ENCODE measurements around the gene IMMP2L. TPM values are rescaled to one million over a fixed set of nuclear protein-coding genes. Genes with fewer than 3 reads are reported as not detected.

IMMP2L gene
- total and polyA plus RNA-seq, 2 of the 8 experiments (the other 6 are each of a cell fraction or from before 2014, with no cell fraction given): 2.3 to 10.1 TPM

GRCh38 chr7:111224354-111225231 is 337.7 kb downstream of the IMMP2L start:
- Histone ChIP-seq H4K91ac (replicated peaks; ENCODE audit: insufficient read length, low read length) (no peak overlapping the region), H2BK15ac (ENCODE audit: low read length) (no peak overlapping the region), H3K23ac (ENCODE audit: insufficient read length) (no peak overlapping the region), H3K56ac (replicated peaks; ENCODE audit: insufficient read length, low read depth, low read length) (no peak overlapping the region), H3K4me1 (replicated peaks in 1 of 4; ENCODE audit: control insufficient read depth in 3 of 4, insufficient read depth in 4 of 4, low read length in 3 of 4) (no peaks in the 10 kb centered on the region), H3K4ac (replicated peaks; ENCODE audit: insufficient read length, low read depth, low read length) (no peak overlapping the region), H3K23me2 (ENCODE audit: low read depth, low read length) (no peaks in the 10 kb centered on the region), H2BK20ac (ENCODE audit: low read length) (no peak overlapping the region), H2BK120ac (replicated peaks; ENCODE audit: low read depth, low read length) (no peak overlapping the region), H3K4me3 (ENCODE audit: extremely low read depth in 1 of 4, insufficient read depth in 2 of 4, low read depth in 3 of 4, low read length in 4 of 4) (no peak overlapping the region), H2BK5ac (ENCODE audit: low read depth, low read length) (no peak overlapping the region), H3K14ac (ENCODE audit: insufficient read length) (no peak overlapping the region), H3K4me2 (ENCODE audit: insufficient read depth in 1 of 2, low read depth in 2 of 2, low read length in 2 of 2) (no peak overlapping the region), H3K9me3 (ENCODE audit: insufficient read depth in 2 of 2, low read depth in 1 of 2, low read length in 1 of 2) (no peaks in the 10 kb centered on the region), H3K27ac (ENCODE audit: low read depth, low read length) (no peak overlapping the region), H3K27me3 (replicated peaks in 1 of 4; ENCODE audit: control insufficient read depth in 3 of 4, extremely low read depth in 1 of 4, insufficient read depth in 3 of 4, low read length in 3 of 4) (no peaks in the 10 kb centered on the region), H2AK5ac (ENCODE audit: low read depth, low read length) (no peak overlapping the region), H3K36me3 (ENCODE audit: control insufficient read depth in 2 of 4, insufficient read depth in 4 of 4, low read length in 3 of 4) (no peaks in the 10 kb centered on the region), H3K79me1 (ENCODE audit: low read depth, low read length) (no peaks in the 10 kb centered on the region), H4K8ac (ENCODE audit: extremely low read depth, insufficient read depth, low read length) (no peak overlapping the region), H2BK12ac (ENCODE audit: low read depth, low read length) (no peak overlapping the region), H3K9ac (replicated peaks in 1 of 4; ENCODE audit: extremely low read depth in 1 of 4, low read depth in 3 of 4, low read length in 3 of 4) (no peak overlapping the region), H4K5ac (ENCODE audit: insufficient read length, low read depth, low read length) (no peak overlapping the region), H4K20me1 (replicated peaks in 1 of 2; ENCODE audit: control insufficient read depth in 1 of 2, insufficient read depth in 2 of 2, low read length in 2 of 2) (no peaks in the 10 kb centered on the region), H3K18ac (ENCODE audit: extremely low read depth, low read length) (no peak overlapping the region), H3K79me2 (ENCODE audit: control insufficient read depth in 1 of 2, insufficient read depth in 2 of 2, low read length in 2 of 2) (no peaks in the 10 kb centered on the region), H2AFZ (ENCODE audit: low read length) (no peak overlapping the region)
- DNase-seq (ENCODE audit: low read depth in 1 of 2, low spot score in 2 of 2): no peak
- ChIA-PET POLR2A (ENCODE audit: partially characterized antibody) (no interaction called here), CTCF (ENCODE audit: partially characterized antibody) (no interaction called here)
- FAIRE-seq: no peak
- 80% methylated on average over 2 of the region's 2 CpGs; no CpG with 5 or more reads in 1 of the 2 experiments for WGBS, 2 experiments (ENCODE audit: extremely low coverage in 1 of 2, insufficient coverage in 1 of 2, insufficient read length in 1 of 2, insufficient replicate concordance in 2 of 2, low coverage in 1 of 2, low lambda C conversion rate in 2 of 2, missing lambda C conversion rate in 1 of 2)
- TF ChIP-seq KDM1A (IDR thresholded peaks at IDR 0.05; ENCODE audit: borderline replicate concordance, low read length) (no peak), CREB1 (IDR thresholded peaks at IDR 0.05) (no peak), YY1 (IDR thresholded peaks at IDR 0.05; ENCODE audit: low read depth, low read length) (no peak), POLR2A (IDR thresholded peaks at IDR 0.05; ENCODE audit: control extremely low read depth in 1 of 2, low read depth in 2 of 2, low read length in 2 of 2) (no peak), EGR1 (IDR thresholded peaks at IDR 0.05; ENCODE audit: borderline replicate concordance, low read depth, low read length) (no peak), GTF2F1 (IDR thresholded peaks at IDR 0.05; ENCODE audit: borderline replicate concordance, low read depth, low read length) (no peak), USF2 (IDR thresholded peaks at IDR 0.05; ENCODE audit: low read length) (no peak), EZH2 (IDR thresholded peaks at IDR 0.05; ENCODE audit: low read depth, low read length, severe bottlenecking) (no peak), SAP30 (IDR thresholded peaks at IDR 0.05; ENCODE audit: insufficient read depth, insufficient replicate concordance, low read length) (no peak), NANOG (IDR thresholded peaks at IDR 0.05; ENCODE audit: insufficient read depth, low read depth, low read length, poor library complexity, severe bottlenecking) (no peak), CTBP2 (IDR thresholded peaks at IDR 0.05; ENCODE audit: borderline replicate concordance, insufficient read depth, insufficient read length, low read length) (no peak)

Measured in H1 (cell line).